ENCODE results near the gene C2. TPM values are rescaled to one million over a fixed set of nuclear protein-coding genes. Genes with fewer than 3 reads are reported as not detected.

The C2 gene
- total RNA-seq, 6 experiments from 2014 or later = 0.24 to 0.43 (median 0.43) TPM; not detected in 2

GRCh38 chr6:31896493-31896855 is 31.0 kb upstream of the C2 start:
- H3K27ac Mint-ChIP-seq = peak overlapping the region; percentile 65

DNA sequence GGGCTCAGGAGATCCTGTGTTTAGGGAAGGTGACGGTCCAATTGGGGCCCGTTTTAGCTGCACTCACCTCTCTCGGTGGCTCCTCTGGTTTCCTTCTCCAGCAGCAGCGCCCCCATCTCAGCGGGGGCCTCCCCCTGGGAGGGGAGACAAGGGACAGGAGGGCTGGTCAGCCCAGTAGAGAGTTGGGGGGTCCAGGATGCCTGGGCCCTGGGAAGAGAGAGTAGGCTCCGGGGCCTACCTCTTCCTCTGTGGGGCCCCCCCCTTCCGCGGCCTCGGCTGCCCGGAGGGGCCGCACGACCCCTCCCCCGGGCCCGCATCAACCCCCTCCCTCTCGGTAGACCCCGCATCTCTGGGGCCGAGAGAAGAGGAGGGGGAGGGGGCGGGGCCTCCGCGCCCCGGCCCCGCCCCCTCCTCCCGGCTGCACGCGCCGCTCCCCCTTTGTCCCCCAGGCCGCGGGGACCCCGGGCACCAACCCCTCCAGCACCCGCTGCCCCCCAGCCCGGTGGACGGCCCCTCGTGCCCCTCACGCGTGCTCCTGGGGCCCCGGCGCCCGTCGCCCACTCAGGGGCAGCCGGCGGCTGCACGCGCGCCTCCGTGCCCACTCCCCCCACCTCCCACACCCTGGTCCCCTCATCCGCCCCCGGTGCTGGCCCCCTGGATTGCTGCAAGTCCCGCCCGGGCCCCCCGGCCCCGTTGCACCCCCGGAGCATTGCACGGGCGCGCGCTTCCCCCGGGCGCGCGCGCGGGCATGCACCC is 30.5 kb upstream of the C2 start:
- peak overlapping the region; percentile 65 for H3K27ac Mint-ChIP-seq
- peaks cover 38% of the 10 kb centered on the region for H3K4me1 Mint-ChIP-seq (ENCODE audit: low read depth)
- peak overlapping the region; percentile 89 for H3K4me3 Mint-ChIP-seq
- H3K27me3 Mint-ChIP-seq (ENCODE audit: insufficient read depth) = no peaks in the 10 kb centered on the region
- no peak for DNase-seq
- no peaks in the 10 kb centered on the region for H3K9me3 Mint-ChIP-seq
- H3K36me3 Mint-ChIP-seq (ENCODE audit: low read depth) = peaks cover 6% of the 10 kb centered on the region; the same call in 1 of the 2 replicates
- peak; percentile 16; the same call in 1 of the 2 replicates for TF ChIP-seq CTCF (IDR thresholded peaks at IDR 0.05)

More at GRCh38 chr6:31896493-31896855, 31.0 kb upstream of the C2 start:
- Mint-ChIP-seq H3K4me1 (ENCODE audit: low read depth) (peaks cover 38% of the 10 kb centered on the region), H3K36me3 (ENCODE audit: low read depth) (peaks cover 10% of the 10 kb centered on the region; the same call in 1 of the 2 replicates), H3K9me3 (no peaks in the 10 kb centered on the region), H3K4me3 (peak overlapping the region; percentile 89), H3K27me3 (ENCODE audit: insufficient read depth) (no peaks in the 10 kb centered on the region)
- DNase-seq = no peak
- no peak for TF ChIP-seq CTCF (IDR thresholded peaks at IDR 0.05)

- H3K27ac Mint-ChIP-seq = peak within 1 kb of the TSS; percentile 65
- H3K4me1 Mint-ChIP-seq (ENCODE audit: low read depth) = peaks cover 44% of the 10 kb centered on the region
- peak within 1 kb of the TSS; percentile 92 for H3K4me3 Mint-ChIP-seq
- H3K9me3 Mint-ChIP-seq = no peaks in the 10 kb centered on the region
- H3K36me3 Mint-ChIP-seq (ENCODE audit: low read depth) = no peaks in the 10 kb centered on the region
- DNase-seq = peak; percentile 65
- TF ChIP-seq CTCF (IDR thresholded peaks at IDR 0.05) = no peak
- peaks cover 4% of the 10 kb centered on the region for H3K27me3 Mint-ChIP-seq (ENCODE audit: insufficient read depth)
Observed at GRCh38 chr6:31897612-31898382, 29.7 kb upstream of the C2 start, which contains the start of gene EHMT2. EHMT2 (minus strand) TSS chr6:31897698; CDS start chr6:31897677, 21 bp downstream.

DNA sequence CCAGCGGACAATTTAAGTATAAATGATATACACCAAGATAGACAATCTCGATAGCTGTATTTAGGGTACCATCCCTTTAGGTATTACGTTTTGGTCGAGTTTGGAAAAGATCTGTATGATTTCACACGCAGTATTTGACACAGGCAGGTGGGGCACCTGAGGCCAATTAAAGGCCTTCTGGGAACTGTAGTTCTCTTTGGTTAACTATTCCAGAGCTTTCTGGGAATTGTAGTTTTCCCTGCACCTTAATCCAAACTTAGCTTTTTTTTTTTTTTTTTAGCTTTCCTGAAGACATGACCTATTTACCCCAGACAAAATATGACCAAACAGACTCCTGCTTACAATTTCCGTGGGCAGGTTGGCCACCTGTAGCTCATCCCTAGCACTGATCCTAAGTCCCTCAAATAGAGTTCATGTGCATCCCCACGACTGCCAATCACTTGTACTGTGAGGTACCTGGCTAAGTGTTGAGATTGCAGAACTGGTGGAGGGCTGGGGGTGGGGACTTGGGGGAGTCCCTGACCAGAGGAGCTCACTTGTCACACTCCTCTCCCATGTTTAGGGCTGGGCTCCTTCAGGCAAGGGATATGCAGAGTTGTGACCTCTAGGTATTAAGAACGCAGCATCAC is 29.0 kb upstream of the C2 start:
- no peak; the same call in 1 of the 2 replicates for TF ChIP-seq CTCF (IDR thresholded peaks at IDR 0.05)
- Mint-ChIP-seq H3K36me3 (ENCODE audit: low read depth) (no peaks in the 10 kb centered on the region), H3K27ac (peak overlapping the region; percentile 54), H3K4me1 (ENCODE audit: low read depth) (peaks cover 42% of the 10 kb centered on the region), H3K27me3 (ENCODE audit: insufficient read depth) (peaks cover 5% of the 10 kb centered on the region), H3K4me3 (peak overlapping the region; percentile 92), H3K9me3 (no peaks in the 10 kb centered on the region)
- peak; percentile 20 for DNase-seq

GRCh38 chr6:31899215-31899614 is 28.3 kb upstream of the C2 start:
- H3K4me1 Mint-ChIP-seq (ENCODE audit: low read depth) = peaks cover 40% of the 10 kb centered on the region
- no peaks in the 10 kb centered on the region for H3K36me3 Mint-ChIP-seq (ENCODE audit: low read depth)
- H3K27me3 Mint-ChIP-seq (ENCODE audit: insufficient read depth) = peaks cover 5% of the 10 kb centered on the region

More at GRCh38 chr6:31899215-31899614, 28.3 kb upstream of the C2 start:
- DNase-seq = no peak
- peak overlapping the region; percentile 92; the same call in 1 of the 2 replicates for H3K4me3 Mint-ChIP-seq
- no peaks in the 10 kb centered on the region for H3K9me3 Mint-ChIP-seq
- TF ChIP-seq CTCF (IDR thresholded peaks at IDR 0.05) = no peak
- H3K27ac Mint-ChIP-seq = no peak overlapping the region

Data from HFFc6 (cell line).